ENCODE results near the gene SAMD11. TPM values are rescaled to one million over a fixed set of nuclear protein-coding genes. Genes with fewer than 3 reads are reported as not detected.

Gene SAMD11
- polyA plus RNA-seq, 2 of the 4 experiments (the other 2 are of a cell fraction) = 22.4 to 52.8 TPM

- no peak for FAIRE-seq
- H3K27ac ChIP-seq = peak overlapping the region in 1 of 2 experiments; percentile 52; a peak in 2 of 6 replicates
- 71% methylated on average over 26 of the region's 31 CpGs for WGBS (ENCODE audit: missing lambda C conversion rate)
- ChIA-PET CTCF (interaction anchor here (1.1 to 5.4 kb wide), 3 partner anchors 12 to 47 kb away, joined by 3 to 47 read pairs (median 33); no protein-coding TSS in a partner anchor), POLR2A (interaction anchor here (0.6 kb wide), 1 partner anchor 83 kb away, joined by 3 read pairs; no protein-coding TSS in a partner anchor)
- TF ChIP-seq ZNF302 (CRISPR knock-in tag; IDR thresholded peaks at IDR 0.05) (no peak), SREBF2 (IDR thresholded peaks at IDR 0.05) (no peak), CHD2 (IDR thresholded peaks at IDR 0.05; ENCODE audit: low read length, partially characterized antibody) (no peak)
- H3K9me3 ChIP-seq = no peaks in the 10 kb centered on the region
- DNase-seq (ENCODE audit: low read depth in 1 of 2, low spot score in 1 of 2) = no peak
- no peak for ATAC-seq
- H3K4me3 ChIP-seq = no peak overlapping the region
- no peak overlapping the region for H3K4me2 ChIP-seq
- peaks cover 45% of the 10 kb centered on the region for H3K4me1 ChIP-seq
Observed at GRCh38 chr1:916173-917075, 7.3 kb upstream of the SAMD11 start.

- H3K4me3 ChIP-seq = no peak overlapping the region
- ATAC-seq = peak in 1 of 2 experiments; percentile 0; a peak in 1 of 6 replicates
- no peaks in the 10 kb centered on the region for H3K9me3 ChIP-seq
- peaks cover 45% of the 10 kb centered on the region for H3K4me1 ChIP-seq
- ChIA-PET POLR2A (no interaction called here), CTCF (interaction anchor here (1.1 to 5.4 kb wide), 3 partner anchors 12 to 47 kb away, joined by 3 to 47 read pairs (median 33); no protein-coding TSS in a partner anchor)
- FAIRE-seq = no peak
- peak overlapping the region in 1 of 2 experiments; percentile 52; a peak in 2 of 6 replicates for H3K27ac ChIP-seq
- DNase-seq (ENCODE audit: low read depth in 1 of 2, low spot score in 1 of 2) = no peak
- WGBS (ENCODE audit: missing lambda C conversion rate) = 72% methylated on average over 7 of the region's 7 CpGs
- no peak for TF ChIP-seq HDAC2 (IDR thresholded peaks at IDR 0.05)
- TF ChIP-seq HES2 (IDR thresholded peaks at IDR 0.05) = no peak
- 0 out of 3 replicates have a peak, but pooled peaks have one; percentile 20 for TF ChIP-seq BCL3 (IDR thresholded peaks at IDR 0.05)
- 0 out of 2 replicates have a peak, but pooled peaks have one; percentile 14 for TF ChIP-seq PBX3 (IDR thresholded peaks at IDR 0.05)
- no peak overlapping the region for H3K4me2 ChIP-seq
Observed at GRCh38 chr1:917076-917459, 6.7 kb upstream of the SAMD11 start.

GRCh38 chr1:917466-918091, 6.1 kb upstream of the SAMD11 start:
- CTCF ChIA-PET = interaction anchor here (5.0 to 5.4 kb wide), 2 partner anchors 13 to 23 kb away, joined by 33 to 47 read pairs; no protein-coding TSS in a partner anchor
- Histone ChIP-seq H3K9me3 (no peaks in the 10 kb centered on the region), H3K27ac (peak overlapping the region in 1 of 2 experiments; percentile 52; a peak in 2 of 6 replicates), H3K4me3 (no peak overlapping the region), H3K4me2 (no peak overlapping the region), H3K4me1 (peaks cover 45% of the 10 kb centered on the region)
- WGBS (ENCODE audit: missing lambda C conversion rate) = 82% methylated on average over 13 of the region's 22 CpGs
- TF ChIP-seq REST (IDR thresholded peaks at IDR 0.05) (no peak), EP300 (IDR thresholded peaks at IDR 0.05) (no peak), EHF (CRISPR knock-in tag; IDR thresholded peaks at IDR 0.05) (no peak), PBX3 (IDR thresholded peaks at IDR 0.05) (peak; percentile 17; the same call in 1 of the 2 replicates), CTCF (IDR thresholded peaks at IDR 0.05) (no peak), POLR2A (IDR thresholded peaks at IDR 0.05; ENCODE audit: low read length) (peak; percentile 21; the same call in 1 of the 2 replicates), RFX5 (IDR thresholded peaks at IDR 0.05) (no peak), CEBPB (IDR thresholded peaks at IDR 0.05) (no peak), JUN (IDR thresholded peaks at IDR 0.05) (peak; percentile 7 to 17; a peak in 2 of 5 replicates)
- ATAC-seq (no peak), FAIRE-seq (no peak), DNase-seq (ENCODE audit: low read depth in 1 of 2, low spot score in 1 of 2) (no peak)
- POLR2A ChIA-PET = no interaction called here
